Measurements from ENCODE around the gene CBY2. TPM values are rescaled to one million over a fixed set of nuclear protein-coding genes. Genes with fewer than 3 reads are reported as not detected.

The CBY2 gene
- total RNA-seq, 1 experiment from 2014 or later, result not detected

DNA sequence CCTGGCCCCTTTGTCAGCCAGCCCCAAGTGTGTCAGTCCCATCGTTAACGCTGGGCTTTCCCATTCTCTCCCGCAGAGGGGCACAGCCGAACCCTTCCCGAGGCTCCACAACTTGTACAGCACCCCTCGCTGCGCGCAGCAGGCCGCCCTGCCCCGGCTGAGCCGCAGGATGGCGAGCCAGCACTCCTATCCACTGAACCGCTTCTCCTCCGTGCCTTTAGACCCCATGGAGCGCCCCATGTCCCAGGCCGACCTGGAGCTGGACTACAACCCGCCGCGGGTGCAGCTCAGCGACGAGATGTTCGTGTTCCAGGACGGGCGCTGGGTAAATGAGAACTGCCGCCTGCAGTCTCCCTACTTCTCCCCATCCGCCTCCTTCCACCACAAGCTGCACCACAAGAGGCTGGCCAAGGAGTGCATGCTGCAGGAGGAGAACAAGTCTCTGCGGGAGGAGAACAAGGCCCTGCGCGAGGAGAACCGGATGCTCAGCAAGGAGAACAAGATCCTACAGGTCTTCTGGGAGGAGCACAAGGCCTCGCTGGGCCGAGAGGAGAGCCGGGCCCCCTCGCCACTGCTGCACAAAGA, 11.1 kb downstream of the CBY2 start:
- intact Hi-C loops (cut with micrococcal nuclease), result no loop called here
- Histone ChIP-seq H3K9me2 (ENCODE audit: insufficient read depth) (no peaks in the 10 kb centered on the region), H2AFZ (ENCODE audit: low read depth, low read length, poor library complexity, severe bottlenecking) (no peak overlapping the region), H3K27ac (ENCODE audit: low read depth, low read length) (no peak overlapping the region), H3K9me3 (ENCODE audit: control insufficient read depth in 1 of 2, insufficient read depth in 1 of 2, low read depth in 1 of 2, low read length in 2 of 2) (no peaks in the 10 kb centered on the region), H3K4me3 (replicated peaks in 1 of 2; ENCODE audit: low read depth in 1 of 2, low read length in 2 of 2) (no peak overlapping the region), H3K79me2 (ENCODE audit: insufficient read depth, low read length) (no peaks in the 10 kb centered on the region), H3K4me2 (ENCODE audit: low read length) (no peak overlapping the region), H3K27me3 (ENCODE audit: insufficient read depth, low read length) (peaks cover 31% of the 10 kb centered on the region), H4K20me1 (ENCODE audit: insufficient read depth) (no peaks in the 10 kb centered on the region), H3K4me1 (ENCODE audit: control insufficient read depth in 1 of 2, insufficient read depth in 2 of 2, low read length in 2 of 2) (no peaks in the 10 kb centered on the region), H3K9ac (ENCODE audit: low read length) (no peak overlapping the region), H3K36me3 (ENCODE audit: control insufficient read depth in 1 of 2, insufficient read depth in 2 of 2, low read length in 2 of 2) (no peaks in the 10 kb centered on the region)
- no peak for ATAC-seq
- CTCF ChIA-PET, result no interaction called here
- DNase-seq (ENCODE audit: low read depth, low spot score), result no peak
- POLR2A ChIA-PET, result no interaction called here
- RAD21 ChIA-PET (ENCODE audit: low non-redundant PET in 1 of 2, low total read pairs in 2 of 2, uncharacterized antibody in 2 of 2, unreplicated experiment in 2 of 2), result no interaction called here
- no TSS peak for BruUV-seq (replicated peaks)
- TF ChIP-seq ZNF274 (IDR thresholded peaks at IDR 0.05; ENCODE audit: low read depth, low read length) (no peak), CBX3 (IDR thresholded peaks at IDR 0.05; ENCODE audit: low read depth) (no peak), ZFX (IDR thresholded peaks at IDR 0.05) (no peak), REST (IDR thresholded peaks at IDR 0.05; ENCODE audit: low read depth) (no peak), TCF7L2 (IDR thresholded peaks at IDR 0.05; ENCODE audit: borderline replicate concordance, extremely low read depth, insufficient read depth, insufficient read length) (no peak), POLR2A (IDR thresholded peaks at IDR 0.05; ENCODE audit: borderline replicate concordance, extremely low read depth, insufficient read depth, insufficient read length) (no peak), FOSL1 (IDR thresholded peaks at IDR 0.05; ENCODE audit: low read depth) (no peak), JUND (IDR thresholded peaks at IDR 0.05) (no peak), CEBPB (IDR thresholded peaks at IDR 0.05; ENCODE audit: low read depth) (no peak), RAD21 (IDR thresholded peaks at IDR 0.05; ENCODE audit: low read depth) (no peak), ELF1 (IDR thresholded peaks at IDR 0.05; ENCODE audit: borderline replicate concordance, low read depth) (no peak), EZH2phosphoT487 (IDR thresholded peaks at IDR 0.05; ENCODE audit: borderline replicate concordance) (no peak), POLR2AphosphoS5 (IDR thresholded peaks at IDR 0.05; ENCODE audit: low read depth, low read length) (no peak), SIN3A (IDR thresholded peaks at IDR 0.05; ENCODE audit: low read depth) (no peak), YY1 (IDR thresholded peaks at IDR 0.05; ENCODE audit: extremely low read depth, insufficient replicate concordance, low read depth, low read length) (no peak)

All from HCT116 (cell line).